Kidney (tissue), 14 donors: ENCODE data around the gene RAPGEF4. TPM values are rescaled to one million over a fixed set of nuclear protein-coding genes. Genes with fewer than 3 reads are reported as not detected.

Experiments used
- DNase-seq, 5 donors: peaks; one replicate each; pipeline ENCODE4 v3.0.0-alpha.2; 2013 to 2020
- FAIRE-seq: peaks from 2 replicates; lab custom pipeline; 2012; peaks lifted over from hg19 to GRCh38; lab: Jason Lieb, UNC
- H3K27ac ChIP-seq, 2 donors: one replicate each; pipeline ENCODE4 v1.7.0; 2013; ENCODE audit warnings: low read depth in 2 of 2, low read length in 2 of 2, inconsistent platforms in 1 of 2
- H3K27me3 ChIP-seq: one replicate; pipeline ENCODE4 v1.7.1; 2013; ENCODE audit warnings: low read length, inconsistent platforms; ENCODE audit not compliant: control insufficient read depth, insufficient read depth
- H3K36me3 ChIP-seq, 3 donors: one replicate each; pipeline versions ENCODE4 v1.7.0 to v1.7.1; 2013; ENCODE audit warnings: low read length in 3 of 3, control low read depth in 1 of 3, inconsistent platforms in 1 of 3; ENCODE audit not compliant: insufficient read depth in 3 of 3, control insufficient read depth in 2 of 3
- H3K4me1 ChIP-seq, 3 donors: one replicate each; pipeline versions ENCODE4 v1.7.0 to v1.7.1; 2013; ENCODE audit warnings: low read length in 3 of 3, inconsistent platforms in 1 of 3, low read depth in 1 of 3; ENCODE audit not compliant: control insufficient read depth in 2 of 3, insufficient read depth in 2 of 3
- H3K4me3 ChIP-seq, 3 donors: one replicate each; pipeline versions ENCODE4 v1.7.0 to v1.8.1; 2013; ENCODE audit warnings: low read length in 3 of 3, control low read depth in 1 of 3, inconsistent platforms in 1 of 3
- H3K9ac ChIP-seq, 3 donors: one replicate each; pipeline versions ENCODE4 v1.7.0 to v1.7.1; 2013; ENCODE audit warnings: low read length in 3 of 3, control low read depth in 1 of 3, inconsistent platforms in 1 of 3
- H3K9me3 ChIP-seq, 3 donors: one replicate each; pipeline versions ENCODE4 v1.7.0 to v1.7.1; 2013; ENCODE audit warnings: low read length in 3 of 3, control low read depth in 1 of 3, inconsistent platforms in 1 of 3; ENCODE audit not compliant: control insufficient read depth in 2 of 3, insufficient read depth in 1 of 3
- intact Hi-C: fragments of 100-400 bp; cut with DNase I; formaldehyde crosslinking; loops from one replicate; pipeline ENCODE4 v1.11.1; 2022
- polyA plus RNA-seq: library from polyadenylated mRNA; stranded (reverse); fragments of 350-450 nt; fragmentation: Illumina TruSeq; extraction: RNeasy Lipid Tissue Mini Kit (QIAGEN cat#74804); gene quantifications from one replicate; pipeline ENCODE4 v1.2.3, GENCODE V29; 2014; ENCODE audit warnings: low read depth, low replicate concordance; ENCODE audit not compliant: insufficient read depth
- total RNA-seq: library from RNA; stranded (reverse); fragmentation: NEBNext Ultra II Directional; extraction: Animal tissue kit (Norgen Biotek cat#: 25700); gene quantifications from one replicate; pipeline ENCODE4 v1.2.1, GENCODE V29; 2021
- TF ChIP-seq, protein P1 (sequence below): IDR thresholded peaks from 3 replicates; pipeline ENCODE4 v1.5.1; 2012; ENCODE audit warnings: mild to moderate bottlenecking, moderate library complexity, borderline replicate concordance; ENCODE audit not compliant: insufficient read depth; ENCODE audit errors: extremely low read depth
- donor health status: control.
- donor health status: control.
- donor health status: control.
- donor health status: control.
- donor health status: control.
- donor health status: DM: yes; HTN: yes; CAD: no.
- donor health status: Normal renal cell carcinoma (clear cell type).

RAPGEF4 gene
- total and polyA plus RNA-seq, 2 donors from 2014 or later, result 3.8 to 13.6 TPM

GRCh38 chr2:172884336-172884735, 148.7 kb downstream of the RAPGEF4 start:
- intact Hi-C loops, result no loop called here
- Histone ChIP-seq H3K27me3 (no peaks in the 10 kb centered on the region), H3K27ac (no peak overlapping the region), H3K4me3 (no peak overlapping the region), H3K9me3 (no peaks in the 10 kb centered on the region), H3K4me1 (no peaks in the 10 kb centered on the region), H3K36me3 (no peaks in the 10 kb centered on the region), H3K9ac (no peak overlapping the region)
- FAIRE-seq (no peak), DNase-seq (no peak)
- TF ChIP-seq, protein P1, sequence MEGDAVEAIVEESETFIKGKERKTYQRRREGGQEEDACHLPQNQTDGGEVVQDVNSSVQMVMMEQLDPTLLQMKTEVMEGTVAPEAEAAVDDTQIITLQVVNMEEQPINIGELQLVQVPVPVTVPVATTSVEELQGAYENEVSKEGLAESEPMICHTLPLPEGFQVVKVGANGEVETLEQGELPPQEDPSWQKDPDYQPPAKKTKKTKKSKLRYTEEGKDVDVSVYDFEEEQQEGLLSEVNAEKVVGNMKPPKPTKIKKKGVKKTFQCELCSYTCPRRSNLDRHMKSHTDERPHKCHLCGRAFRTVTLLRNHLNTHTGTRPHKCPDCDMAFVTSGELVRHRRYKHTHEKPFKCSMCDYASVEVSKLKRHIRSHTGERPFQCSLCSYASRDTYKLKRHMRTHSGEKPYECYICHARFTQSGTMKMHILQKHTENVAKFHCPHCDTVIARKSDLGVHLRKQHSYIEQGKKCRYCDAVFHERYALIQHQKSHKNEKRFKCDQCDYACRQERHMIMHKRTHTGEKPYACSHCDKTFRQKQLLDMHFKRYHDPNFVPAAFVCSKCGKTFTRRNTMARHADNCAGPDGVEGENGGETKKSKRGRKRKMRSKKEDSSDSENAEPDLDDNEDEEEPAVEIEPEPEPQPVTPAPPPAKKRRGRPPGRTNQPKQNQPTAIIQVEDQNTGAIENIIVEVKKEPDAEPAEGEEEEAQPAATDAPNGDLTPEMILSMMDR, result no peak

GRCh38 chr2:172885996-172886395, 150.4 kb downstream of the RAPGEF4 start:
- no peak overlapping the region for H3K9ac ChIP-seq
- no peak for FAIRE-seq
- intact Hi-C loops, result no loop called here

GRCh38 chr2:172887280-172887679, 151.6 kb downstream of the RAPGEF4 start:
- H3K9me3 ChIP-seq, result no peaks in the 10 kb centered on the region
- no peak for FAIRE-seq
- H3K4me3 ChIP-seq, result no peak overlapping the region
- no peaks in the 10 kb centered on the region for H3K27me3 ChIP-seq
- intact Hi-C loops, result no loop called here
- H3K9ac ChIP-seq, result no peak overlapping the region
- no peak overlapping the region for H3K27ac ChIP-seq
- H3K4me1 ChIP-seq, result peaks cover 0 to 3% (median 0%) of the 10 kb centered on the region in 3 donors
- DNase-seq, result no peak
- H3K36me3 ChIP-seq, result no peaks in the 10 kb centered on the region
- TF ChIP-seq, protein P1, result no peak

More at GRCh38 chr2:172885996-172886395, 150.4 kb downstream of the RAPGEF4 start:
- H3K4me1 ChIP-seq, result no peaks in the 10 kb centered on the region
- no peaks in the 10 kb centered on the region for H3K9me3 ChIP-seq
- H3K27me3 ChIP-seq, result no peaks in the 10 kb centered on the region
- DNase-seq, result no peak
- TF ChIP-seq, protein P1, result no peak
- no peak overlapping the region for H3K27ac ChIP-seq
- no peak overlapping the region for H3K4me3 ChIP-seq
- no peaks in the 10 kb centered on the region for H3K36me3 ChIP-seq
